Measurements from ENCODE around the gene PDE3B.
"Not testable (repeated sequence)": the region's sequence is repeated elsewhere in the genome, so short reads cannot be mapped to it uniquely, and the experiment has no call there.

PDE3B gene

DNA sequence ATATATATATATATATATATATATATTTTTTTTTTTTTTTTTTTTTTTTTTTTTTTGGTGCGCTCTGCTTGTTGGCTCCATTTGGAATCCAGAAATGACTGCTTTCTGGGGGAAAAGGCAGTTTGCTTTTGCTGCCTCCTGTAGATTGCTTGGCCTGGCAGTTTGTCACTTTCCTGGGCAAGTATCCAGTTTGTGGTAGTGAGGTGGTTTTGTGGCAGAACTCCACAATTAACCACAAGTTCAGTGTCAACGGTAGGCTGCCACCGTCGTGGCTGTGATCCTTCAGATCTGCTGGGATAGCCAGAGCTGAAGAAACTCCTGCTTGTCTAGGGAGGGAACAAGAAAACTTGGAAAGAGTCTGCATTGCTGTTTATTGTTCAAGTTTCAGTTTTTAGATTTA lies 5.0 kb upstream of the PDE3B start:
- peak in 3 of 58 donors; percentile 1 to 7 (median 2) for DNase-seq

DNA sequence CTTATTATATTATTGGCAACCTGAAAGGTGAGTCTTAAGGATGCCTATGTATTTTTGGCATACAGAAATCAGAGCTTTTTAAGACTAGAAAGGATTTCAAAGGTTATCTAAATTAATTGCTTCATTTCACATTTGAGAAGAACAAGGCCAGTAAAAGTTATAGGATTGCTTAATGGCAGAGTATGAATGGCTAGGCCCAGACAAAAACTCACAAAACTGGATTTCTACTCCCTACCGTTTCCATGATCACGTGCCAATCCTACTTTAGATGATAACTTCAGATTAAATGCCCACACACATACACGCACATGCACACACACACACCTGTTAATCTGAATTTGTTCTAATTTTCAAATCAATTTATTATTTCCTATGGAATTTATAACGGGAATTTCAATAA lies 1.8 kb upstream of the PDE3B start:
- DNase-seq = no peak

DNA sequence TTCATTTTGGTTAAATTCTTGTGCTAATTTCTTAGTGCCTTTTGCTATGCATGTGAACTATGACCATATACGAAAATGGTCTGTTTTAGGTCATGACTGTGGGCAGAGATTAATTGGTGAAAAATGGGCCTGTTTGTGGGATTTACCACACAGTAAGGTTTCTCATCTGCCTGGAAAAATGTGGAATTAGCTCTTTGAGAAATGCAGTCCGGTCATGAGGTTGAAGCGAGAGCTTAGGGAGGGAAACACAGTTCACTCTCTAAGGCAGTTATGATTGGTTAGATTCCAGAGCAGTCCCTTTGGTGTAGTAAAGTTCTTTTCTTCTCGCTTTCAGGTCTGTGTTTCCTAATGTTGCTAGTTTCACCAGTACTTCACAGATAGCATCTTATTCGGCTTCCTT lies 1.2 kb upstream of the PDE3B start:
- DNase-seq = no peak

DNA sequence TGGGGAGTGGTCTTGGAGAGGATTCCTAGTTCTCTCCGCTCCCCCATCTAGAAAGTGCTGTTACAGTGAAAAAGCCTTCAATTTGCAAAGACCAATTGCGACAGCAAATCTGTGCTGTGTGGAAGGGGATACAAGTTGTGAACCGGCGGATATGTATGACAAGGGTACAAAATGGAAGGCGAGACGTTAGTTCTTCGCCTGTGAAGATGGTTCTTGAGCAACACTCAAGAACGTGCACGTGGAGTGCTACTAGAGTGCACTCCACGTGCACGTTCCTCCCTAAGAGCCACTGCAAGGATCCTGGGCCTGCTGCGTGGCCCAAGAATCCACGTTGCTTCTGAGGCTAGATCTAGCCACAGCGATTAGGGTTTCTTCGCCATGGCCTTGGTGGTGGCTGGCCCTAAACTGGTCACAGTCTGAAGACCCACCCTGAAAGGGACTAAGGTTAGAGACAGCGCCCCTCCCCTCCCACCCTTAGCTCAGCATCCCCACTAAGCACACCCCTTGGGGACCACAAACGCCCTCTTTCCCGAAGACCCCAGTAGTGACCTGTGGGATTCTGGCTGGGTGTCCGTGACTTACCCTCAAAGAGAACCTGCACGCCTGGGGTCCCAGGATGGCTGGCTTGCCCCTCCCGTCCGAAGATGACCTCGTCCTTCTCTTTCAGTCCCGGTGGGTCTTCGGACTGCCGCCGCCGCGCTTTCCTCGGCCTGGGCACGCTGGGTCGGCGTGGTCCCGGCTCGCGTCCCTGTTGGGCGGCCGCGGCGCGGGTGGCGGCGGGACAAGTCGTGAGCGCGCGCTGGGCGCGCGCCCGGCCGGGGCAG lies 519 bp upstream of the PDE3B start:
- peak in 1 of 58 donors; percentile 2 for DNase-seq

DNA sequence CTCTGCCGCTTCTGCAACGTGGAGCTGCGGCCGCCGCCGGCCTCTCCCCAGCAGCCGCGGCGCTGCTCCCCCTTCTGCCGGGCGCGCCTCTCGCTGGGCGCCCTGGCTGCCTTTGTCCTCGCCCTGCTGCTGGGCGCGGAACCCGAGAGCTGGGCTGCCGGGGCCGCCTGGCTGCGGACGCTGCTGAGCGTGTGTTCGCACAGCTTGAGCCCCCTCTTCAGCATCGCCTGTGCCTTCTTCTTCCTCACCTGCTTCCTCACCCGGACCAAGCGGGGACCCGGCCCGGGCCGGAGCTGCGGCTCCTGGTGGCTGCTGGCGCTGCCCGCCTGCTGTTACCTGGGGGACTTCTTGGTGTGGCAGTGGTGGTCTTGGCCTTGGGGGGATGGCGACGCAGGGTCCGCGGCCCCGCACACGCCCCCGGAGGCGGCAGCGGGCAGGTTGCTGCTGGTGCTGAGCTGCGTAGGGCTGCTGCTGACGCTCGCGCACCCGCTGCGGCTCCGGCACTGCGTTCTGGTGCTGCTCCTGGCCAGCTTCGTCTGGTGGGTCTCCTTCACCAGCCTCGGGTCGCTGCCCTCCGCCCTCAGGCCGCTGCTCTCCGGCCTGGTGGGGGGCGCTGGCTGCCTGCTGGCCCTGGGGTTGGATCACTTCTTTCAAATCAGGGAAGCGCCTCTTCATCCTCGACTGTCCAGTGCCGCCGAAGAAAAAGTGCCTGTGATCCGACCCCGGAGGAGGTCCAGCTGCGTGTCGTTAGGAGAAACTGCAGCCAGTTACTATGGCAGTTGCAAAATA lies 816 bp downstream of the PDE3B start:
- peak in 34 of 58 donors; percentile 8 to 72 (median 44) for DNase-seq

DNA sequence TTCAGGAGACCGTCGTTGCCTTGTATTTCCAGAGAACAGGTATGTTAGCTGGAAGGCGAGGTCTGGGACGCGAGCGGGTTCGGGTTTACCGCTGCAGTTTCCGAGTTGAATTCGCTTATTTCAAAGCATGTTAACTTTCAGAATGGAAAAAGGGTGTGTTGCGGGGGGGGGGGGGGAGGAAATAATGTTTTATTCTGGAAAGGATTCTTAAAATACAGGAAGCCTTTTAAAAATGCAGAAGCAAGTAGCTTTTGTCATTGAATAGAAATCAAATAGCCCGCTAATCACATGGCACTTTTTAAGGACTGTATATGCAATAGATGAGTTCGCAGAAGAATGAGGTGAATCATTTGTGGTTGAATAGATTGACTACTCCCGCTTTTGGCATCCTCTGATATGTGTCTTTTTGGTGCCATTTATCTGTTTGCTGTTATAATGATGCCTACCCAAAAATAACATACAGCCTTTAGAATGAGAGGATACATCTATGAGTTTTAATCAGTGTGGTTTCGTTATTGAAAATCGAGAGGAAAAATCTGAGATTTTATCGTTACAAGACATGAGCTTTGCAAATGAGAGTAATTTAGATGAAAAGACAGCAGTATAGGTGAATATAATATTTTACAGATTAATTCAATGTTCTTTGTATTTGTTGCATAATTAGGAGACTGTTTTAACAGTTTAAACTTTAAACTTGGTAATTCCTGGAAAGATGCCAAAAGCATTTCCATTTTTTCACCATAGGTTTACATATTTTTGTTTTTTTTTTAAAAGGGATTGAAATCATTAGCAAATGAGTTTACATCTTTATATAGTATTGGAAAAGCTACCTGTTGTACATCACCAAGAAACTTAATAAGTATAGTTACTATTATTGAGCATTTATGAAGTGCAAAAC lies 1.7 kb downstream of the PDE3B start:
- DNase-seq = peak in 5 of 58 donors; percentile 9 to 51 (median 26)

DNA sequence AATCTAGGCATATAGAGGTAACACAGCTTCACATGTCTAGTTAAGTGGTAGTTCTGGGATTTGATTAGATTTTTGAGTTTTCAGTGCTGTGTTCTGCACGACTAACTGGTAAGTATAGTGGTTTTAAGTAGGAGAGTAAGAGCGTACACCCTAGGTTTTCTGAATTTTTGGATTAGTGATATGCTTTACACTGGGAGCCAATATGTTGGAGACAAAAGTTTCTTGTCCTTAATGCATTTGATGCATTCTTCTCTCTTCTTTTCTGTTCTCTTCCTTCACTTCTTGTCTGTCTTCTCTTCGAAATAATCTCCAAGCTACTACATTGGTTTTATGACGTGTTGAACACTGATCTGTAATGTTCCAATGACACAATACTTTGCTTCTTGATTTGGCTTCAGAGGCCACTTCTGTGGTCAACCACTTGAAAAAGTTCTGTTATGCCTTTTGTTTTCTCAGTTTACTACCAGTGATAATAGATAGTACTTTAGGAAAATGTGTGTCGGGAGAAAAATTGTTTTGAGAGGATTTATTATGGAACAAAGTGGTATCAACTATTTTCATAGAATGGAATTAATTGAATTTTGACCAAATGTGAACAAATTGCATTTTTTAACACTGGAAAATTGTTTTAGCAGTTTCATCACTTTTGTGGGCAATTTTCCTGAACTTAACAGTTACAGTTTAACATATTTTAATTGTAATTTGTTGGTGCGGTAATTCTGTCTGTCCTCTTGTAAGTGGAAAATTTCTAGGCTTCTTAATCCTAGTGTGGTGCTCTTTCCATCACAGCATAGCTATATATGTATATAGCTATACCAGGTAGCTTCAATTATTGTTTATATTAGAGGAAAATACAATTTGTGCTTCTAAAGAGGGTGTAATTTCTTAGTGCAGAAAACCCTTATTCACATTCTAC lies 2.6 kb downstream of the PDE3B start:
- DNase-seq = no peak

DNA sequence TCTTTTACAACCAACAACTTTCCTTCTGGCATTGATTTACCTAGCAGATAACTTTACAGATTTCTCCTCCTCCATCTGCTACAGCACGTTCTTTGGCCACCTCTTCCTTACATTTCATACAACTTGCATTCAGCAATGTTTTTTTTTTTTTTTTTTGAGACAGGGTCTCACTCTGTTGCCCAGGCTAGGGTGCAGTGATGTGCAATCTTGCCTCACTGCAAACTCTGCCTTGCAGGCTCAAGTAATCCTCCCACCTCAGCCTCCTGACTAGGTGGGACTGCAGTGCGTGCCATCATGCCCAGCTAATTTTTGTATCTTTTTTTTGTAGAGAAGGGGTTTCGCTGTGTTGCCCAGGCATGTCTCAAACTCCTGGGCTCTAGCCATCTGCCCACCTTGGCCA lies 6.5 kb downstream of the PDE3B start:
- DNase-seq = no peak

DNA sequence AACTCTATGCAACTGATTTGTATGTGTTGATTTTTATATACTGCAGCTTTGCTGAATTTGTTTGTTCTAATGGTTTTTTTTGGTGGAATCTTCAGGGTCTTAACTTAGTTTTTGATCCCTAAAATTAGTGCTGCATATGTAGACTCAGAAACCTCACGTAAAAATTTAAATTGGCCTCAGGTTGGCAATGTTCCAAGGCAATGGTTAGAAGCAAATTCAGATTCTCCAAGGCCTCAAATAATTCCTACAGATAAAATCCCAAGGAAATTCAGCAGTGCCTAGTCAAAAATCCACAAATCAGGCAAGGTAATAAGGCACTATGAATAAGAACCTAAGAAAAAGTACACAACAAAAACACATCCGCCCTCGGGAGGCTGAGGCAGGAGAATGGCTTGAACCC lies 9.5 kb downstream of the PDE3B start:
- DNase-seq = no peak

DNA sequence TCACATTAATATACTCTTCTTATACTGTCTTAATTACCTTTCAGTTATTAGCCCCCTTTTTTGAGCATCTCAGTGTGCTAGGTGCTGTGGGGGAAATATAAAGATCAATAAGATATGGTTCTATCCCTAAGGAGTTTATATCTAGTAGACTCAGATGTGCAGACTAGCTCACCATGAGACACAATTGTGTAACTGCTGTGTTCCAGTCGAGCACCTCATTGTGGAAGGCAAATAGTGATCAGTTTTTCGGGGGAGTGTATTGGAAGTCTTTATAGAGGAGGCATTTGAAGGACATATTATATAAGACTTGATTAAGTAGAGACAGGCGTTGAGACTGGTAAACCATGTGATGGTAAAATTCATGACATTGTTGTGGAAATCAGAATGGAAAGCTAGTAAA lies 11.8 kb downstream of the PDE3B start:
- no peak for DNase-seq

DNA sequence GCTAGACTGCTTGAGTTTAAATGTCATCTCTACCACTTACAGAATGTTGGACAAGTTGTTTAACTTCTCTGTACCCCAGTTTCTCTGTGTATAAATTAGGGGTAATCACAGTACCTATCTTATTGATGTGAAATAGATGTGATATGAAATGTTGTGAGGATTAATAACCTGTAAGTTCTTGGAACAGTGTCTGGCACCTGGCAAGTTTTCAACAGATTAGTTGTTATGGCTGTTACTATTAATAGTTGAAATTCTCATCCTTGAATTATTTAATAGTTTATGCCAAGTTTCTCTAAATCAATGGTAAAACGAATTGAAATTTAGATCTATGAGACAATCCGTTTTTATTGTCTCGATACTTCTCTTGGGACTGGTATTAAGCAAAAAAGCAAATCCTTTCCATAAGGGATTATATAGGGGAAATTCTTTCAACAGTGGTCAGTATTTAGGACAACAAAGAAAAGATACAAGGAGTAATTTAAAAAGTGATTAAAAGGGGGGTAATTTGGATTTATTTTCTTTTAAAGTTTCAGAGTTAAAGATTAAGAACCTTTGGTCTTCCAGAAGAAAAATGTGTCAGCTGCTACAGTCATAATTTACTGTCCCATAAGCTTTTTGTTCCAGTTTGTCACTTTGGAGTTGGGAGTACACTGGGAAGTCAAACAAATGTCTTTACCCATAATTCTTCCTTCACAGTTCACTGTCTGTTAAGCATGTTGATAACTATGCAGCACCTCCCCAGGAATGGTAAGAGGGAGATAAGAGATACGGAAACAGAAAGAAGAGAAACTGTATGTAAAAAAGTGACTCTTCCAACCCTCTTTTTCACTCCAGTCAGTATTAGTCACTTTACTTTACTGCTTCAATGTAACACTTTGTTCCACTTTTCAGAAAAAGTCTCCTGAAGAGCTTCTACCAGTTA lies 13.2 kb downstream of the PDE3B start:
- DNase-seq = no peak

DNA sequence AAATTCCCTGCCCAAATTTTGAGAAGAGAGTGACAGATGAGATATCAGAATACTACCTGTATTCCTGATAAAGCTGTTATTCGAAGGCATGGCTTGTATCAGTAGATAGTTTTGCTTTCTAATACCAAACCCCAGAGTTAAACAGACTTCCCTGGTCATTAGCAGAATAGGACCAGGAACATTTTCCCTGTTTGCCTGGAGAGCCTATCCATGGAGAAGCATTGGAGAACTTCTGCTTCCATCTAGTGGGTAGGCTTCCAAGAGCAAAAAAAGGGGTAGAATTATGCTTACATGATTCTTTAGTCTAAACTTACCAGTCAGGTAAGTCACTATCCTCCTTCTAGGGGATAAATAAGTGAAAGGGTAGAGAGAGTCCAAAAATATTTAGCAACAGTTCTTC lies 14.2 kb downstream of the PDE3B start:
- no peak for DNase-seq

DNA sequence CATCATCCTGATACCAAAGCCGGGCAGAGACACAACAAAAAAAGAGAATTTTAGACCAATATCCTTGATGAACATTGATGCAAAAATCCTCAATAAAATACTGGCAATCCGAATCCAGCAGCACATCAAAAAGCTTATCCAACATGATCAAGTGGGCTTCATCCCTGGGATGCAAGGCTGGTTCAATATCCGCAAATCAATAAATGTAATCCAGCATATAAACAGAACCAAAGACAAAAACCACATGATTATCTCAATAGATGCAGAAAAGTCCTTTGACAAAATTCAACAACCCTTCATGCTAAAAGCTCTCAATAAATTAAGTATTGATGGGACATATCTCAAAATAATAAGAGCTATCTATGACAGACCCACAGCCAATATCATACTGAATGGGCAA lies 21.3 kb downstream of the PDE3B start:
- not testable (repeated sequence) for DNase-seq

DNA sequence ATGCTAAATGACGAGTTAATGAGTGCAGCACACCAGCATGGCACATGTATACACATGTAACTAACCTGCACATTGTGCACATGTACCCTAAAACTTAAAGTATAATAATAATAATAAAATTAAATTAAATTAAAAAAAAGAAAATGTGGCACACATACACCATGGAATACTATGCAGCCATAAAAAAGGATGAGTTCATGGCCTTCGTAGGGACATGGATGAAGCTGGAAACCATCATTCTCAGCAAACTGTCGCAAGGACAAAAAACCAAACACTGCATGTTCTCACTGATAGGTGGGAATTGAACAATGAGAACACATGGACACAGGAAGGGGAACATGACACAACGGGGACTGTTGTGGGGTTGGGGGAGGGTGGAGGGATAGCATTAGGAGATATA lies 23.7 kb downstream of the PDE3B start:
- not testable (repeated sequence) for DNase-seq

DNA sequence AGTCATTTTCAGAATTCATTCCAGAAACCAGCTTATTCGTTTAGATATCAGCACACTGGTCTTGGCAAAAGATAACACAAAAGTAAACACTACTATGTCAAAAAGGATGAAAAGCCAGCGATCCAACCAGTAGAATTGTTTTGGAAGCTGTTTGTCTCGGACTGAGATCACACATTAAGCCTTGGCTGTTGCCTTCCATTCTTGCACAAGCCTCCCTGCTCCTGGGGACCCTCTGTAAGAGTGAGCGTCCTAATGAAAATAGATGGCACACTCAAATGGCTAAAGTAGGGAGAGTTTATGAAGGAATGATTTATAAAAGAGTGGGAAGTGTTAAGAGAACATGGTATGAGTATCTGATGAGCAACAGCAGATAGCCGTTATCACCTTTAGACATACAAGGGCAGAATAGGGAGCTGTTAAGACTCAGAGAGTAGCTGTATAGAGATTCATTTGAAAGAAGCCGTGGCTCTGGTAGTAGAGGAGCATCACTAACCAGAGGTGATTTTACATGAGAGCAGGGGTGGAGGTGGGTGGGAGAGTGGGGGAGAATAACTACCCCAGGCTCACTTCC lies 25.2 kb downstream of the PDE3B start:
- DNase-seq = no peak

DNA sequence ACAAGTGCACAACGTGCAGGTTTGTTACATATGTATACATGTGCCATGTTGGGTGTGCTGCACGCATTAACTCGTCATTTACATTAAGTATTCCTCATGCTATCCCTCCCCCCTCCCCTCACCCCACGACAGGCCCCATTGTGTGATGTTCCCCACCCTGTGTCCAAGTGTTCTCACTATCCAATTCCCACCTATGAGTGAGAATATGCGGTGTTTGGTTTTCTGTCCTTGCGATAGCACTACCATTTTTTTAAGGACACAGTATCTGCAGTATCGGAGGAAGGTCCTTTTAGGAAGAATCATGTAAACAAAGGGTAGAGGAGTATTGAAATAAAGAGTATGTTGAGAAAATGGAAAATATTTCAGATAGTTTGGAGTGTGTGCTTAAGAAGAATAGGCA lies 25.9 kb downstream of the PDE3B start:
- DNase-seq = no peak

DNA sequence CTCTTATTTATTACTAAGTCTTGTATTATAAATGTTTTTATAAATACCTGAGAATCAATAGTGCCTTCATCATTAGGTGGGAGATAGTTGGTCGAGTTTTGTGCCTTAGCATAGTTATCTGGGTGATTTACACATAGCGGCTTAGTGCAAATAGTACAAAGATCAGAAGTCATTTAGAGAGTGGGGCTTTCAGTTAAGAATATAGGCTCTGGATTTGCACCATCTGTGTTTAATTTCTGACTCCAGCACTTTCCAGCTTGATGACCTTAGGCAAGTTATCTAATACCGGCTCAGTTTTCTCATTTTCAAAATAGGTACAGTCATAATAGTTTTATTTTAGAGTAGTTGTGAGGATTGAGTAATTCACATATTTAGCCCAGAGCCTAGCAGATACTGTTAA lies 26.4 kb downstream of the PDE3B start:
- DNase-seq = no peak

DNA sequence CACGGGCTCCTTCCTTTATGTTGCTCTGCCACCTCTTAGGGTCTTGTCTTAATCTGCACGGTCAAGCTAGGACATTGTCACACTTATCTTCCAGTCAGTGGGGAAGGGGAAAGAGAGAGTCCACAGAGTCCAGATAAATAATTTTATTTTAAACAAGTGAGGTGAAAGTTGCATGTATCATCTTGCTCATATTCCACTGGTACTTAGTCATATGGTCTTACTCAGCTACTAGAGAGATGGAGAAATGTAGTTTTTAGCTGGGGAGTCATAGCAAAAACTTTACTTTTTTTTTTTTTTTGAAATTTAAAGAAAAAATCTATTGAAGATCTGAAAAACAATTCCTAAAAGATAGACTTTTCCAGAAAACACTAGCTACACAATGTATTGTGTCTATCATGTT lies 29.0 kb downstream of the PDE3B start:
- DNase-seq = no peak

DNA sequence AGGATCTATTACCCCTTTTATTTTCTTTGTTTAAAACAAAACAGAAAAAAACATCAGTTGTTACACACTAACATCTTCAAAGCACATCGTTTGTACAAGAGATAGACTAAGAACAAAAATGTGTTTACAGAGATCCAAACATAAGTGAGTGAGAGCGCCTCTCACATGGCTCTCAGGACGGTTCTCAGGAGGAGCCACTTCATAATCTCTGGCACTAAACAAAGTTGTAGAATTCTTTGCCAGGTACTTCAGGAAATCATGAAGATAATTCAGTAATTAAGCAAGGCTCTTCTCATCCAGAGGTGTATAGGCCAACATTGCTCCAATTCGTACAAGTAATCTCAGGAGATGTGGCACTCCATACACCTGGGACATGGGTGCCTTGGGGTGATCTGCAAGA lies 29.8 kb downstream of the PDE3B start:
- DNase-seq = no peak
